Measurements from ENCODE around the gene ARHGAP26. TPM values are rescaled to one million over a fixed set of nuclear protein-coding genes. Genes with fewer than 3 reads are reported as not detected.

ARHGAP26 gene
- total RNA-seq, 1 experiment from 2014 or later, result 65.5 TPM

DNA sequence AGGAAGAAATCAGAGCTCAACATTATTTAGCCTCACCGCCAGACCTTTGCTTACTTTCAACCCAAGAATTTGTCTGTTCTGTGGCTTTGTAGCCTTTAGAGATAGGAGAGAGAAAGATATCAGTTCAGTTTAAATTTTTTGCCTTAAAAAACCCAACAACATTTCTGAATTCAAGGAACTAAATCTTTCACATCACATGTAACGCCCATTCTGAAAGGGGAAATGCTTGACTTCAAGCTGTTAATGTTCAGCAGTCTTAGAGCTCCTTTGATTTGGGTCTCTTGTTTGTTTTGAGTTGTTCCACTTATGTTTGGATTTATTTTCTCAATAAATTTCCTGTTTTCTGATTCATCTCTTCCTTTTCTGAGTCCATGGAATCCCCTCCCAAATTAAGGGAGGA, 294.5 kb downstream of the ARHGAP26 start:
- intact Hi-C loops (cut with micrococcal nuclease; ENCODE audit: unreplicated experiment), result no loop called here
- BruUV-seq (replicated peaks), result no TSS peak
- CTCF ChIA-PET, result no interaction called here
- 0 out of 2 replicates have a peak, but pooled peaks cover 3% of the 10 kb centered on the region for H3K4me1 ChIP-seq (ENCODE audit: control insufficient read depth, insufficient read depth, low read length)
- no peak overlapping the region for H3K4me3 ChIP-seq (ENCODE audit: low read depth in 2 of 2, low read length in 2 of 2)
- in situ Hi-C loops (cut with HindIII; ENCODE audit: low pct_unique_long_range_greater_than_20kb, low sequenced_read_pairs), result no loop called here
- ATAC-seq (no peak), DNase-seq (ENCODE audit: low read depth, low spot score) (no peak)
- H3K27ac ChIP-seq (ENCODE audit: low read length), result no peak overlapping the region
- H3K36me3 ChIP-seq (ENCODE audit: control insufficient read depth, insufficient read depth, low read length), result no peaks in the 10 kb centered on the region
- TF ChIP-seq POLR2AphosphoS5 (IDR thresholded peaks at IDR 0.05; ENCODE audit: low read depth, low read length) (no peak), TCF7L2 (IDR thresholded peaks at IDR 0.05; ENCODE audit: low read depth, low read length) (no peak), SIN3A (IDR thresholded peaks at IDR 0.05; ENCODE audit: borderline replicate concordance, insufficient read depth, low read depth, low read length) (no peak)
- TF ChIP-seq, protein P1, sequence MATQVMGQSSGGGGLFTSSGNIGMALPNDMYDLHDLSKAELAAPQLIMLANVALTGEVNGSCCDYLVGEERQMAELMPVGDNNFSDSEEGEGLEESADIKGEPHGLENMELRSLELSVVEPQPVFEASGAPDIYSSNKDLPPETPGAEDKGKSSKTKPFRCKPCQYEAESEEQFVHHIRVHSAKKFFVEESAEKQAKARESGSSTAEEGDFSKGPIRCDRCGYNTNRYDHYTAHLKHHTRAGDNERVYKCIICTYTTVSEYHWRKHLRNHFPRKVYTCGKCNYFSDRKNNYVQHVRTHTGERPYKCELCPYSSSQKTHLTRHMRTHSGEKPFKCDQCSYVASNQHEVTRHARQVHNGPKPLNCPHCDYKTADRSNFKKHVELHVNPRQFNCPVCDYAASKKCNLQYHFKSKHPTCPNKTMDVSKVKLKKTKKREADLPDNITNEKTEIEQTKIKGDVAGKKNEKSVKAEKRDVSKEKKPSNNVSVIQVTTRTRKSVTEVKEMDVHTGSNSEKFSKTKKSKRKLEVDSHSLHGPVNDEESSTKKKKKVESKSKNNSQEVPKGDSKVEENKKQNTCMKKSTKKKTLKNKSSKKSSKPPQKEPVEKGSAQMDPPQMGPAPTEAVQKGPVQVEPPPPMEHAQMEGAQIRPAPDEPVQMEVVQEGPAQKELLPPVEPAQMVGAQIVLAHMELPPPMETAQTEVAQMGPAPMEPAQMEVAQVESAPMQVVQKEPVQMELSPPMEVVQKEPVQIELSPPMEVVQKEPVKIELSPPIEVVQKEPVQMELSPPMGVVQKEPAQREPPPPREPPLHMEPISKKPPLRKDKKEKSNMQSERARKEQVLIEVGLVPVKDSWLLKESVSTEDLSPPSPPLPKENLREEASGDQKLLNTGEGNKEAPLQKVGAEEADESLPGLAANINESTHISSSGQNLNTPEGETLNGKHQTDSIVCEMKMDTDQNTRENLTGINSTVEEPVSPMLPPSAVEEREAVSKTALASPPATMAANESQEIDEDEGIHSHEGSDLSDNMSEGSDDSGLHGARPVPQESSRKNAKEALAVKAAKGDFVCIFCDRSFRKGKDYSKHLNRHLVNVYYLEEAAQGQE (IDR thresholded peaks at IDR 0.05; ENCODE audit: insufficient read depth in 1 of 2, low read depth in 2 of 2, low read length in 1 of 2), result no peak
- TF ChIP-seq, protein P2, sequence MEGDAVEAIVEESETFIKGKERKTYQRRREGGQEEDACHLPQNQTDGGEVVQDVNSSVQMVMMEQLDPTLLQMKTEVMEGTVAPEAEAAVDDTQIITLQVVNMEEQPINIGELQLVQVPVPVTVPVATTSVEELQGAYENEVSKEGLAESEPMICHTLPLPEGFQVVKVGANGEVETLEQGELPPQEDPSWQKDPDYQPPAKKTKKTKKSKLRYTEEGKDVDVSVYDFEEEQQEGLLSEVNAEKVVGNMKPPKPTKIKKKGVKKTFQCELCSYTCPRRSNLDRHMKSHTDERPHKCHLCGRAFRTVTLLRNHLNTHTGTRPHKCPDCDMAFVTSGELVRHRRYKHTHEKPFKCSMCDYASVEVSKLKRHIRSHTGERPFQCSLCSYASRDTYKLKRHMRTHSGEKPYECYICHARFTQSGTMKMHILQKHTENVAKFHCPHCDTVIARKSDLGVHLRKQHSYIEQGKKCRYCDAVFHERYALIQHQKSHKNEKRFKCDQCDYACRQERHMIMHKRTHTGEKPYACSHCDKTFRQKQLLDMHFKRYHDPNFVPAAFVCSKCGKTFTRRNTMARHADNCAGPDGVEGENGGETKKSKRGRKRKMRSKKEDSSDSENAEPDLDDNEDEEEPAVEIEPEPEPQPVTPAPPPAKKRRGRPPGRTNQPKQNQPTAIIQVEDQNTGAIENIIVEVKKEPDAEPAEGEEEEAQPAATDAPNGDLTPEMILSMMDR (IDR thresholded peaks at IDR 0.05), result no peak
- H3K27me3 ChIP-seq (ENCODE audit: control insufficient read depth, insufficient read depth, low read length), result no peaks in the 10 kb centered on the region
- POLR2A ChIA-PET, result no interaction called here
- H3K9me3 ChIP-seq (ENCODE audit: control insufficient read depth, insufficient read depth, low read depth, low read length), result no peaks in the 10 kb centered on the region

DNA sequence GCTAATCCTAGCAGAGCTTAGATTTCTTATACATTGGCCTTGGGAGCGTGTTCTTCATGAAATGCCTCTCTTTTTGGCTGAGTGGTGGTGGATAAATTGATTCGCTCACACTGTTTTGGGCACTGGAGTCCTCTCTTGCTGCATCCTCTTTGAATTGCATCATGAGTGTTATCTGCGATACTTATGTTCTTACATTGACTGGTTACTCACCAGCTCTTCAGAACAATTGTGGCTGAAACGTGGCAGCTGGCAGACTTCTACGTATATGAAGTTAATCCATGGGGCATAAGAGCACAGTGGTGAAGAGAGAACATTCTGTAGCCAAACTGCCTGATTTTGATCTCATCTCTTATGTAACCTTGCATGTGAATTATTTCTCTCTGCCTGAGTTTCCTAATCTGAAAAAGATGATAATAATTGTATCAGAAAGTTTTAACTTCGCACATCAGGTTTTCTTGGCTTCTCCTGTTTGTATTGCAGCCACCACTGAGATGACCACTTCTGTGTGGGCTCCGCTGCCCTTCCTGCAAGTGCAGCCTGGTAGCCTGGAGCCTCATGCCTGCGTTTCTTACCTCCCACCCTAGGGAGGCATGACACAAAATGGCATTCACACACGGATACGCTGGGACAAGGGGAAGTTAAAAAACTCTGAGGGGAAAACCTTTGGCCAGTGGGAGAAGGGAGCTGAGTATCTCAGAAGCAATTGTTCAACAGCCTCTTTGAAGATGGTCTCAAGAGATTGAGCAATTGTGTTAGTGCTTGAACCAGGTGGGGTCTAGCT, 295.2 kb downstream of the ARHGAP26 start:
- ChIA-PET CTCF (no interaction called here), POLR2A (no interaction called here)
- Histone ChIP-seq H3K4me3 (ENCODE audit: low read depth in 2 of 2, low read length in 2 of 2) (no peak overlapping the region), H3K9me3 (ENCODE audit: control insufficient read depth, insufficient read depth, low read depth, low read length) (no peaks in the 10 kb centered on the region), H3K27ac (ENCODE audit: low read length) (no peak overlapping the region), H3K4me1 (ENCODE audit: control insufficient read depth, insufficient read depth, low read length) (0 out of 2 replicates have a peak, but pooled peaks cover 3% of the 10 kb centered on the region), H3K27me3 (ENCODE audit: control insufficient read depth, insufficient read depth, low read length) (no peaks in the 10 kb centered on the region), H3K36me3 (ENCODE audit: control insufficient read depth, insufficient read depth, low read length) (no peaks in the 10 kb centered on the region)
- no peak for DNase-seq (ENCODE audit: low read depth, low spot score)
- ATAC-seq, result no peak
- intact Hi-C loops (cut with micrococcal nuclease; ENCODE audit: unreplicated experiment), result no loop called here
- BruUV-seq (replicated peaks), result no TSS peak
- in situ Hi-C loops (cut with HindIII; ENCODE audit: low pct_unique_long_range_greater_than_20kb, low sequenced_read_pairs), result no loop called here
- TF ChIP-seq TCF7L2 (IDR thresholded peaks at IDR 0.05; ENCODE audit: low read depth, low read length) (no peak), POLR2AphosphoS5 (IDR thresholded peaks at IDR 0.05; ENCODE audit: low read depth, low read length) (no peak), SIN3A (IDR thresholded peaks at IDR 0.05; ENCODE audit: borderline replicate concordance, insufficient read depth, low read depth, low read length) (no peak)
- TF ChIP-seq, protein P1 (IDR thresholded peaks at IDR 0.05; ENCODE audit: insufficient read depth in 1 of 2, low read depth in 2 of 2, low read length in 1 of 2), result no peak
- TF ChIP-seq, protein P2 (IDR thresholded peaks at IDR 0.05), result no peak
